ENCODE results near the gene ISLR. TPM values are rescaled to one million over a fixed set of nuclear protein-coding genes. Genes with fewer than 3 reads are reported as not detected.

Gene ISLR
- total and polyA plus RNA-seq, 2 of the 4 experiments (the other 2 are of a cell fraction), result under 0.01 to 0.79 TPM

- Histone ChIP-seq H4K8ac (ENCODE audit: low read depth in 2 of 2, low read length in 2 of 2) (no peak overlapping the region), H3K9me3 (ENCODE audit: control insufficient read depth, insufficient read depth, low read length) (peaks cover 8% of the 10 kb centered on the region), H2AFZ (replicated peaks; ENCODE audit: low read length, poor library complexity) (peak overlapping the region; percentile 74), H4K91ac (ENCODE audit: insufficient read depth, low read depth, low read length) (no peak overlapping the region), H3K27ac (ENCODE audit: insufficient read depth, low read length) (no peak overlapping the region), H3K23ac (ENCODE audit: low read depth, low read length) (no peak overlapping the region), H3K18ac (ENCODE audit: low read depth, low read length) (no peak overlapping the region), H2AK9ac (replicated peaks; ENCODE audit: low read depth, low read length, poor library complexity) (no peak overlapping the region), H2AK5ac (ENCODE audit: low read depth, low read length) (no peak overlapping the region), H2BK5ac (ENCODE audit: low read depth, low read length, poor library complexity, severe bottlenecking) (no peak overlapping the region), H3K56ac (ENCODE audit: extremely low read depth, insufficient read depth, low read length) (no peak overlapping the region), H3K36me3 (ENCODE audit: control insufficient read depth, insufficient read depth, low read length) (no peaks in the 10 kb centered on the region), H3K4ac (ENCODE audit: low read depth, low read length) (no peak overlapping the region), H3K4me2 (ENCODE audit: low read depth, low read length) (no peak overlapping the region), H3K79me1 (ENCODE audit: low read depth in 1 of 2, low read length in 2 of 2) (no peaks in the 10 kb centered on the region), H3K4me1 (ENCODE audit: control insufficient read depth, insufficient read depth, low read length) (no peaks in the 10 kb centered on the region; the same call in 1 of the 2 replicates), H3K27me3 (ENCODE audit: control insufficient read depth, insufficient read depth, low read length) (peaks cover 89% of the 10 kb centered on the region), H3K14ac (replicated peaks; ENCODE audit: low read depth, low read length) (no peak overlapping the region), H3K9ac (ENCODE audit: low read depth, low read length) (no peak overlapping the region), H4K20me1 (ENCODE audit: insufficient read depth, low read length) (peaks cover 22% of the 10 kb centered on the region; the same call in 1 of the 2 replicates), H2BK120ac (ENCODE audit: low read depth, low read length) (no peak overlapping the region), H3K9me1 (ENCODE audit: insufficient read depth, low read length) (peaks cover 2% of the 10 kb centered on the region), H2BK15ac (ENCODE audit: low read depth, low read length) (no peak overlapping the region), H4K5ac (ENCODE audit: low read depth, low read length) (no peak overlapping the region), H2BK20ac (ENCODE audit: low read depth, low read length) (no peak overlapping the region), H3K4me3 (ENCODE audit: insufficient read depth, low read depth, low read length) (no peak overlapping the region)
- POLR2A ChIA-PET (ENCODE audit: unreplicated experiment), result no interaction called here
- BruUV-seq (replicated peaks), result no TSS peak
- CTCF ChIA-PET, result interaction anchor here (0.8 to 1.0 kb wide), 3 partner anchors 173 to 185 kb away, joined by 3 read pairs; no protein-coding TSS in a partner anchor
- peak; percentile 72 for ATAC-seq (ENCODE audit: low read depth)
- intact Hi-C loops (cut with micrococcal nuclease), result loop anchor here (1.0 kb wide), 1 partner anchor 161 kb away; no protein-coding TSS in a partner anchor
- dilution Hi-C loops (cut with HindIII; ENCODE audit: low sequenced_read_pairs, unreplicated experiment), result no loop called here
- in situ Hi-C loops (cut with MboI; ENCODE audit: low sequenced_read_pairs), result loop anchor here (5.0 kb wide), 1 partner anchor 157 kb away; no protein-coding TSS in a partner anchor
- WGBS, 2 experiments (ENCODE audit: extremely low coverage in 2 of 2, insufficient read length in 1 of 2), result 6% methylated on average over 27 of the region's 53 CpGs; no CpG with 5 or more reads in 1 of the 2 experiments
- TF ChIP-seq MAZ (IDR thresholded peaks at IDR 0.05; ENCODE audit: borderline replicate concordance, low read depth, low read length) (no peak), CHD1 (IDR thresholded peaks at IDR 0.05; ENCODE audit: low read depth, low read length) (no peak), SMC3 (IDR thresholded peaks at IDR 0.05; ENCODE audit: low read depth, low read length) (peak; percentile 43), BHLHE40 (IDR thresholded peaks at IDR 0.05; ENCODE audit: low read depth, low read length) (no peak), RCOR1 (IDR thresholded peaks at IDR 0.05; ENCODE audit: insufficient replicate concordance, low read length) (no peak), NFE2L2 (IDR thresholded peaks at IDR 0.05; ENCODE audit: low read depth, low read length) (no peak), RAD21 (IDR thresholded peaks at IDR 0.05; ENCODE audit: low read length) (peak; percentile 44)
- TF ChIP-seq, protein P1, sequence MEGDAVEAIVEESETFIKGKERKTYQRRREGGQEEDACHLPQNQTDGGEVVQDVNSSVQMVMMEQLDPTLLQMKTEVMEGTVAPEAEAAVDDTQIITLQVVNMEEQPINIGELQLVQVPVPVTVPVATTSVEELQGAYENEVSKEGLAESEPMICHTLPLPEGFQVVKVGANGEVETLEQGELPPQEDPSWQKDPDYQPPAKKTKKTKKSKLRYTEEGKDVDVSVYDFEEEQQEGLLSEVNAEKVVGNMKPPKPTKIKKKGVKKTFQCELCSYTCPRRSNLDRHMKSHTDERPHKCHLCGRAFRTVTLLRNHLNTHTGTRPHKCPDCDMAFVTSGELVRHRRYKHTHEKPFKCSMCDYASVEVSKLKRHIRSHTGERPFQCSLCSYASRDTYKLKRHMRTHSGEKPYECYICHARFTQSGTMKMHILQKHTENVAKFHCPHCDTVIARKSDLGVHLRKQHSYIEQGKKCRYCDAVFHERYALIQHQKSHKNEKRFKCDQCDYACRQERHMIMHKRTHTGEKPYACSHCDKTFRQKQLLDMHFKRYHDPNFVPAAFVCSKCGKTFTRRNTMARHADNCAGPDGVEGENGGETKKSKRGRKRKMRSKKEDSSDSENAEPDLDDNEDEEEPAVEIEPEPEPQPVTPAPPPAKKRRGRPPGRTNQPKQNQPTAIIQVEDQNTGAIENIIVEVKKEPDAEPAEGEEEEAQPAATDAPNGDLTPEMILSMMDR (conservative IDR thresholded peaks at IDR 0.05; ENCODE audit: low read depth, low read length), result peak; percentile 49
- peak; percentile 23 for DNase-seq
Observed at GRCh38 chr15:74134387-74135027, 39.0 kb upstream of the ISLR start.
